Transverse colon (tissue), 4 donors: Measurements from ENCODE around the gene NID2. TPM values are rescaled to one million over a fixed set of nuclear protein-coding genes. Genes with fewer than 3 reads are reported as not detected.

Experiments used
- DNase-seq: peaks from one replicate; pipeline ENCODE4 v3.0.0-alpha.2; 2019
- H3K27ac ChIP-seq, 4 donors: fragments of 200-600 bp; sonication (generic); 2 replicates each; pipeline ENCODE4 v1.5.1; 2016 to 2018; ENCODE audit warnings: inconsistent platforms in 4 of 4
- H3K27me3 ChIP-seq: fragments of 200-600 bp; sonication (generic); 2 replicates; pipeline ENCODE4 v1.5.1; 2017; ENCODE audit warnings: inconsistent platforms
- H3K36me3 ChIP-seq, 4 donors: fragments of 200-600 bp; sonication (generic); 2 replicates each; pipeline ENCODE4 v1.5.1; 2017 to 2019; ENCODE audit warnings: inconsistent platforms in 4 of 4
- H3K4me1 ChIP-seq, 4 donors: fragments of 200-600 bp; sonication (generic); 2 replicates each; pipeline ENCODE4 v1.5.1; 2017 to 2020; ENCODE audit warnings: inconsistent platforms in 4 of 4
- H3K4me3 ChIP-seq, 4 donors: fragments of 200-600 bp; sonication (generic); 1 replicate in 1 of 4; 2 replicates in 3 of 4; pipeline versions ENCODE4 v1.5.1 to v1.6.1; 2017 to 2019; ENCODE audit warnings: inconsistent platforms in 4 of 4
- H3K9me3 ChIP-seq, 2 donors: fragments of 200-600 bp; sonication (generic); 2 replicates each; pipeline ENCODE4 v1.5.1; 2017 to 2019; ENCODE audit warnings: inconsistent platforms in 2 of 2
- EP300 ChIP-seq: sonication (generic); formaldehyde crosslinking; IDR thresholded peaks from one replicate; pipeline ENCODE4 v1.6.1; 2017; ENCODE audit warnings: antibody characterized with exemption, low read depth
- POLR2A ChIP-seq: fragments of 450-650 bp; IDR thresholded peaks from one replicate; pipeline ENCODE4 v1.6.1; 2016; ENCODE audit warnings: antibody characterized with exemption, mild to moderate bottlenecking, moderate library complexity
- POLR2AphosphoS5 ChIP-seq, 3 donors: sonication (generic); formaldehyde crosslinking; IDR thresholded peaks; one replicate each; pipeline ENCODE4 v1.6.1; 2016; ENCODE audit warnings: antibody characterized with exemption in 3 of 3
- WGBS, 2 donors: methylation state at CpG; one replicate each; pipeline ENCODE4 v1.1.5; 2018; ENCODE audit warnings: low coverage in 1 of 2; 5-methylcytosine and 5-hydroxymethylcytosine counted together
- in situ Hi-C, 4 donors: fragments of 200-750 bp; cut with MboI; loops; one replicate each; pipeline versions ENCODE4 v1.15.0 to v1.15.1; 2017; ENCODE audit warnings: low sequenced_read_pairs in 3 of 4, low pct_ligation_motif_present in 1 of 4, low pct_unique_long_range_greater_than_20kb in 1 of 4
- intact Hi-C: fragments of 100-400 bp; cut with DNase I; formaldehyde crosslinking; loops from one replicate; pipeline ENCODE4 v1.15.1; 2023; ENCODE audit warnings: low total_unique reads
- total RNA-seq, 4 donors: library from RNA; depleted of rRNA; stranded (reverse); fragments of >200 nt; gene quantifications; one replicate each; pipeline ENCODE4 v1.1.0, GENCODE V29; 2016
- TF ChIP-seq, protein P1 (sequence below), 5 experiments: fragments of 200-600 bp in 3 of 5; fragments of 450-650 bp in 2 of 5; sonication (generic) in 3 of 5; IDR thresholded peaks; 1 replicate in 2 of 5; 2 replicates in 3 of 5; pipeline ENCODE4 v1.5.1; 2016 to 2017; ENCODE audit warnings: antibody characterized with exemption in 5 of 5, inconsistent platforms in 3 of 5, mild to moderate bottlenecking in 2 of 5, moderate library complexity in 1 of 5

NID2 gene
- total RNA-seq, 4 donors from 2014 or later = 8.3 to 62.7 (median 27.4) TPM

DNA sequence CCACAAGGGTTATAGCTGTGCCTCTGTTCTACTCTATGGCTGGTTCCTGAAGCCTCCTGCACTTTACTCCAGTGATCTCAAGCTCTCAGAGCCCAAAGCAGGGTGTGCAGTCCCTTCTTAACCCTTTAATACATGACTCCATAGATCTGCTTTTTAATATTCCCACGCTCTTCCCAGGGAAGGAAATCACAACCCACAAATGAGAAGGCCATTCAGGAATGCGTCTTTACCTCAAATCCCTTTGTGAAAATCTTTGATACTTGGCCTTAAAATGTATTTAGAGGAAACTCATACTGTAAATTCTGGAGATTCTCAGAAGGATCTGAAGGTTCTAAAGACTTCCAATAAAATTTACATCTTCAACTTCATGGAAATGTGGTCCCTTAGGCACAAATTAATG lies 17.0 kb downstream of the NID2 start:
- TF ChIP-seq POLR2A (no peak), EP300 (no peak), POLR2AphosphoS5 (IDR thresholded peaks at IDR 0.05) (no peak)
- TF ChIP-seq, protein P1, sequence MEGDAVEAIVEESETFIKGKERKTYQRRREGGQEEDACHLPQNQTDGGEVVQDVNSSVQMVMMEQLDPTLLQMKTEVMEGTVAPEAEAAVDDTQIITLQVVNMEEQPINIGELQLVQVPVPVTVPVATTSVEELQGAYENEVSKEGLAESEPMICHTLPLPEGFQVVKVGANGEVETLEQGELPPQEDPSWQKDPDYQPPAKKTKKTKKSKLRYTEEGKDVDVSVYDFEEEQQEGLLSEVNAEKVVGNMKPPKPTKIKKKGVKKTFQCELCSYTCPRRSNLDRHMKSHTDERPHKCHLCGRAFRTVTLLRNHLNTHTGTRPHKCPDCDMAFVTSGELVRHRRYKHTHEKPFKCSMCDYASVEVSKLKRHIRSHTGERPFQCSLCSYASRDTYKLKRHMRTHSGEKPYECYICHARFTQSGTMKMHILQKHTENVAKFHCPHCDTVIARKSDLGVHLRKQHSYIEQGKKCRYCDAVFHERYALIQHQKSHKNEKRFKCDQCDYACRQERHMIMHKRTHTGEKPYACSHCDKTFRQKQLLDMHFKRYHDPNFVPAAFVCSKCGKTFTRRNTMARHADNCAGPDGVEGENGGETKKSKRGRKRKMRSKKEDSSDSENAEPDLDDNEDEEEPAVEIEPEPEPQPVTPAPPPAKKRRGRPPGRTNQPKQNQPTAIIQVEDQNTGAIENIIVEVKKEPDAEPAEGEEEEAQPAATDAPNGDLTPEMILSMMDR (IDR thresholded peaks at IDR 0.05) = no peak
- peaks cover 18 to 57% (median 36%) of the 10 kb centered on the region in 4 donors for H3K4me1 ChIP-seq
- no peaks in the 10 kb centered on the region for H3K27me3 ChIP-seq
- intact Hi-C loops (no loop called here), in situ Hi-C loops (no loop called here)
- H3K36me3 ChIP-seq = no peaks in the 10 kb centered on the region
- 35 to 58% methylated on average over 2 of the region's 2 CpGs for WGBS, 2 donors
- no peaks in the 10 kb centered on the region for H3K9me3 ChIP-seq
- peak overlapping the region; percentile 49 to 76 (median 64) for H3K27ac ChIP-seq
- no peak overlapping the region for H3K4me3 ChIP-seq
- no peak for DNase-seq

DNA sequence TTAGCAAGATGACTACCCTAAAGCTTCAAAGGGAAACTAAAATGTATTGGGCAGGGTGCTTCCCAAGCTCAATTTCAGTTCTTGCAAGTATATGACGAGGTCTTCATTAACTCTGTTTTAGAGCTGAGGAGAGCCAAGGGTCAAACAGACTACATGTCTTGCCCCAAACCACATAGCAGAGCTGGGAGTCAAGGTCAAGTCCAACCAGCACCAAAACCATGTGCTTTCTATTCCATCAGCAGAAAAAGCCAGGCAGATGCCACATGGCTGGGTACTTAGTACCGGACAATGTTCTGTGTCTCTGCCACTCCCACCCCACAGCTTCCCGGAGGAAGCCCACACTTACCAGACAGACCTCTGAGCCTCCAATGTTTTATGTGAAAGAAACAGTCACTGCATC lies 17.6 kb downstream of the NID2 start:
- peaks cover 21 to 63% (median 39%) of the 10 kb centered on the region in 4 donors for H3K4me1 ChIP-seq
- H3K27ac ChIP-seq = peak overlapping the region; percentile 49 to 76 (median 64)
- intact Hi-C loops = no loop called here
- DNase-seq = no peak
- TF ChIP-seq POLR2AphosphoS5 (IDR thresholded peaks at IDR 0.05) = no peak
- TF ChIP-seq, protein P1 (IDR thresholded peaks at IDR 0.05) = no peak
- no peak for TF ChIP-seq POLR2A
- TF ChIP-seq EP300 = no peak
- H3K9me3 ChIP-seq = no peaks in the 10 kb centered on the region
- WGBS, 2 donors = 56 to 75% methylated on average over 1 to 3 of the region's 3 CpGs
- no peaks in the 10 kb centered on the region for H3K36me3 ChIP-seq
- in situ Hi-C loops = no loop called here
- H3K4me3 ChIP-seq = no peak overlapping the region
- no peaks in the 10 kb centered on the region for H3K27me3 ChIP-seq

DNA sequence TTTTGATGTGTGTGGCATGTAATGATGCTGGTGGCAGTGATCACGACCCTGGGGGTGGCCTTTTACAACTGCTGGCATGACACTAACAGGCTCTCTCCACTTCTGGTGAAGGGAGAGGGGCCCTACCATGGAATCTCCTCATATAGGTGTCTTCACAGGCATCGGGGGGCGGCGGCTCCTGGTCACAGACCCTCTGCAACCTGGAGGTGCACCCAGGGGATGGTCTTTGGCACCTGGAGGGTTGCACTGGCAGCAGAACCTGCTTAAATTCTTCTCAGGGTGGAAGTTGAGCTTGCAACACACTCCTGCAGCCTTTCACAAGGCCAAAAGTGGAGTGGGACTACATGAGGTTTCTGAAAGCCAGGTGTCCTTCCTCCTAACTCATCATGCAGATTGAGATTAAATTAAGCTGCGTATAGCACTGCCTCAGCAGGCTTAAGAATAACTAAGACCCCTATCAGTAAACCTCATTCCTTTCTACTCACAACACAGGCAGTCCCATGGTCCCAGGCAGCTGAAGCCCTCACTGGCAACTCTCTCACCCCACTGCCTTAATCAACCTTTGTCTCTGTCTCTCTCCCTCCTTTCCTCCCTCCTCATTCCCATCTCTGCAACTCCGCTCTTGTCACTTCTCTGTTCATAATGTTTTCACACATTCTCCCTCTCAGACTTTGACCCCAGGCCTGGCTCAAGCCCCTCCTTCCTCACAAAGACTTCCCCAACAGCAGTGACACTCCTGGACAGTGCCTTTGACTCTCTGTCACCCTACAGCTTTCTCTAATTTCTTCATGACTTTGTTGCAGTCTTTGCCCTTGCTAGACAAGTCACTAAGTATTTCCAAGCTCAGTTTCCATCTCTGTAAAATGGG lies 18.9 kb downstream of the NID2 start:
- peak; percentile 28 for DNase-seq
- WGBS, 2 donors = 66 to 80% methylated on average over 1 to 6 of the region's 6 CpGs

DNA sequence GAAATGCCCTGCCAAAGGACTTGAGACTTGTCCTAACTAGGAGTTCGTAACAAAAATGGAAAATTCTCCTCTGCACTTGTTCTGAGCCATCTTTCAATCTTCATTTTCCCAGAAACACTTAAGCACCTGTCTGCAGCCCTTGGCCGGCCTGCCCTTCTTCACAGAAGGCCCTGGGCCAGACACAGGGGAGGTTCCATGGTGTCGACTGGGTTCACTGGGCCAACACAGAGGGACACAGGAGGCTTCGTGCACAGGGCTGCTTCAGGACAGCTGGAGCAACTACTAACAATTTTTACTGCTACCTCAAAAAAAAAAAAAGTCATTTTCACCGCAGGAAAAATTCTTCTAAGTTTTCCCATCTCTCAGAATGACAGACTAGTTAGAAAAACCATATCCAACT lies 19.6 kb downstream of the NID2 start:
- intact Hi-C loops (no loop called here), in situ Hi-C loops (no loop called here)
- Histone ChIP-seq H3K36me3 (no peaks in the 10 kb centered on the region), H3K4me1 (peaks cover 29 to 75% (median 46%) of the 10 kb centered on the region in 4 donors), H3K4me3 (no peak overlapping the region), H3K27ac (peak overlapping the region in 2 of 4 donors; percentile 76 to 79), H3K9me3 (no peaks in the 10 kb centered on the region), H3K27me3 (no peaks in the 10 kb centered on the region)
- DNase-seq = no peak
- 74 to 81% methylated on average over 2 to 5 of the region's 5 CpGs for WGBS, 2 donors
- TF ChIP-seq, protein P1 (IDR thresholded peaks at IDR 0.05) = no peak
- no peak for TF ChIP-seq POLR2AphosphoS5 (IDR thresholded peaks at IDR 0.05)
- TF ChIP-seq EP300 = no peak
- TF ChIP-seq POLR2A = no peak

More for the DNA sequence above, 18.9 kb downstream of the NID2 start:
- H3K27me3 ChIP-seq = no peaks in the 10 kb centered on the region
- H3K4me3 ChIP-seq = no peak overlapping the region
- in situ Hi-C loops = no loop called here
- TF ChIP-seq POLR2AphosphoS5 (IDR thresholded peaks at IDR 0.05) = no peak
- intact Hi-C loops = no loop called here
- peak overlapping the region; percentile 3 to 79 (median 56) for H3K27ac ChIP-seq
- H3K9me3 ChIP-seq = no peaks in the 10 kb centered on the region
- H3K36me3 ChIP-seq = no peaks in the 10 kb centered on the region
- peaks cover 24 to 69% (median 40%) of the 10 kb centered on the region in 4 donors for H3K4me1 ChIP-seq
